SU-DHL-6 (cell line): ENCODE results near the gene RPS15.

Experiments
- CTCF ChIP-seq: fragments of 200-600 bp; sonication (generic); IDR thresholded peaks from one replicate; pipeline ENCODE4 v1.5.1; 2017; ENCODE audit warnings: antibody characterized with exemption, mild to moderate bottlenecking, low read length, moderate library complexity; ENCODE audit not compliant: insufficient read depth, poor library complexity, severe bottlenecking
- EZH2phosphoT487 ChIP-seq: fragments of 200-600 bp; sonication (generic), shearing (Covaris generic); conservative IDR thresholded peaks from 2 replicates; pipeline ENCODE4 v1.6.1; 2018; ENCODE audit warnings: mild to moderate bottlenecking, antibody characterized with exemption, low read length, moderate library complexity, mixed read lengths

GRCh38 chr19:1474011-1474764 is 36.0 kb downstream of the RPS15 start:
- no peak for TF ChIP-seq CTCF
- no peak for TF ChIP-seq EZH2phosphoT487
